ENCODE results near the gene KLRF2.

KLRF2 gene

GRCh38 chr12:9881246-9881645, at the start of gene KLRF2:
Gene KLRF2 (plus strand): TSS chr12:9881489. CDS start chr12:9881596, 107 bp downstream.
- TF ChIP-seq ZNF274 (IDR thresholded peaks at IDR 0.05; ENCODE audit: low read depth, low read length) = no peak

GRCh38 chr12:9831720-9832119, 49.6 kb upstream of the KLRF2 start:
- no peak overlapping the region for H3K4me3 ChIP-seq (ENCODE audit: low read length)
- no peak for TF ChIP-seq ZNF274 (IDR thresholded peaks at IDR 0.05; ENCODE audit: low read depth, low read length)

More at GRCh38 chr12:9881246-9881645, at the start of gene KLRF2:
- H3K4me3 ChIP-seq (ENCODE audit: low read length) = no peak within 1 kb of the TSS

GRCh38 chr12:9843407-9843806, 37.9 kb upstream of the KLRF2 start:
- TF ChIP-seq ZNF274 (IDR thresholded peaks at IDR 0.05; ENCODE audit: low read depth, low read length) = no peak
- H3K4me3 ChIP-seq (ENCODE audit: low read length) = no peak overlapping the region

- no peak overlapping the region for H3K4me3 ChIP-seq (ENCODE audit: low read length)
- TF ChIP-seq ZNF274 (IDR thresholded peaks at IDR 0.05; ENCODE audit: low read depth, low read length) = no peak
Observed at GRCh38 chr12:9848899-9849298, 32.4 kb upstream of the KLRF2 start.

GRCh38 chr12:9851050-9851449, 30.2 kb upstream of the KLRF2 start:
- H3K4me3 ChIP-seq (ENCODE audit: low read length) = no peak overlapping the region
- no peak for TF ChIP-seq ZNF274 (IDR thresholded peaks at IDR 0.05; ENCODE audit: low read depth, low read length)

GRCh38 chr12:9851927-9852326, 29.4 kb upstream of the KLRF2 start:
- TF ChIP-seq ZNF274 (IDR thresholded peaks at IDR 0.05; ENCODE audit: low read depth, low read length) = no peak

GRCh38 chr12:9856151-9856550, 25.1 kb upstream of the KLRF2 start:
- no peak for TF ChIP-seq ZNF274 (IDR thresholded peaks at IDR 0.05; ENCODE audit: low read depth, low read length)
- H3K4me3 ChIP-seq (ENCODE audit: low read length) = no peak overlapping the region

More at GRCh38 chr12:9851927-9852326, 29.4 kb upstream of the KLRF2 start:
- no peak overlapping the region for H3K4me3 ChIP-seq (ENCODE audit: low read length)

GRCh38 chr12:9856894-9857293, 24.4 kb upstream of the KLRF2 start:
- H3K4me3 ChIP-seq (ENCODE audit: low read length) = no peak overlapping the region
- TF ChIP-seq ZNF274 (IDR thresholded peaks at IDR 0.05; ENCODE audit: low read depth, low read length) = no peak

GRCh38 chr12:9858135-9858534, 23.2 kb upstream of the KLRF2 start:
- TF ChIP-seq ZNF274 (IDR thresholded peaks at IDR 0.05; ENCODE audit: low read depth, low read length) = no peak

GRCh38 chr12:9864913-9865675, 16.2 kb upstream of the KLRF2 start:
- H3K4me3 ChIP-seq (ENCODE audit: low read length) = peak overlapping the region; percentile 8; the same call in 1 of the 2 replicates
- TF ChIP-seq ZNF274 (IDR thresholded peaks at IDR 0.05; ENCODE audit: low read depth, low read length) = no peak

More at GRCh38 chr12:9858135-9858534, 23.2 kb upstream of the KLRF2 start:
- H3K4me3 ChIP-seq (ENCODE audit: low read length) = no peak overlapping the region

- 0 out of 2 replicates have a peak overlapping the region, but pooled peaks have one; percentile 16 for H3K4me3 ChIP-seq (ENCODE audit: low read length)
- no peak for TF ChIP-seq ZNF274 (IDR thresholded peaks at IDR 0.05; ENCODE audit: low read depth, low read length)
Observed at GRCh38 chr12:9866860-9867269, 14.4 kb upstream of the KLRF2 start.

GRCh38 chr12:9867531-9867930, 13.8 kb upstream of the KLRF2 start:
- H3K4me3 ChIP-seq (ENCODE audit: low read length) = peak overlapping the region; percentile 25; the same call in 1 of the 2 replicates
- no peak for TF ChIP-seq ZNF274 (IDR thresholded peaks at IDR 0.05; ENCODE audit: low read depth, low read length)

GRCh38 chr12:9868311-9868801, 12.9 kb upstream of the KLRF2 start:
- H3K4me3 ChIP-seq (ENCODE audit: low read length) = peak overlapping the region; percentile 56; the same call in 1 of the 2 replicates
- TF ChIP-seq ZNF274 (IDR thresholded peaks at IDR 0.05; ENCODE audit: low read depth, low read length) = no peak

GRCh38 chr12:9868951-9869306, 12.4 kb upstream of the KLRF2 start:
- H3K4me3 ChIP-seq (ENCODE audit: low read length) = peak overlapping the region; percentile 56; the same call in 1 of the 2 replicates
- no peak for TF ChIP-seq ZNF274 (IDR thresholded peaks at IDR 0.05; ENCODE audit: low read depth, low read length)
